Keratinocyte (primary cell): ENCODE data around the gene GJD3. TPM values are rescaled to one million over a fixed set of nuclear protein-coding genes. Genes with fewer than 3 reads are reported as not detected.

Experiments
- DNase-seq: peaks from one replicate; pipeline ENCODE4 v3.0.0-alpha.2; 2011; ENCODE audit warnings: low read depth, missing footprints, low spot score
- FAIRE-seq: peaks from 2 replicates; lab custom pipeline; 2011; peaks lifted over from hg19 to GRCh38; lab: Jason Lieb, UNC
- H2AFZ ChIP-seq: 2 replicates; pipeline ENCODE4 v1.6.0; 2012; ENCODE audit warnings: low read length, control low read depth, inconsistent platforms; ENCODE audit not compliant: control insufficient read depth
- H3K27ac ChIP-seq: 2 replicates; pipeline ENCODE4 v1.5.1; 2011; ENCODE audit warnings: low read length; ENCODE audit not compliant: control insufficient read depth, insufficient read depth
- H3K27me3 ChIP-seq: 3 replicates; pipeline ENCODE4 v1.6.0; 2011; ENCODE audit warnings: low read length; ENCODE audit not compliant: control insufficient read depth, insufficient read depth; ENCODE audit errors: extremely low read depth
- H3K36me3 ChIP-seq, 2 experiments: 2 replicates in 1 of 2; 3 replicates in 1 of 2; pipeline ENCODE4 v1.5.1; 2011; ENCODE audit warnings: low read length in 2 of 2, mild to moderate bottlenecking in 1 of 2; ENCODE audit not compliant: control insufficient read depth in 2 of 2, insufficient read depth in 2 of 2; ENCODE audit errors: extremely low read depth in 1 of 2
- H3K4me1 ChIP-seq: 3 replicates; pipeline ENCODE4 v1.5.1; 2011; ENCODE audit warnings: low read length; ENCODE audit not compliant: control insufficient read depth, insufficient read depth; ENCODE audit errors: extremely low read depth
- H3K4me2 ChIP-seq: 3 replicates; pipeline ENCODE4 v1.6.0; 2011; ENCODE audit warnings: low read depth, low read length; ENCODE audit not compliant: control insufficient read depth, insufficient read depth; ENCODE audit errors: extremely low read depth
- H3K4me3 ChIP-seq, 3 experiments: fragments of 200-600 bp in 1 of 3; sonication (generic) in 1 of 3; 2 replicates in 2 of 3; 3 replicates in 1 of 3; pipeline ENCODE4 v1.5.1; 2011 to 2016; ENCODE audit warnings: low read length in 3 of 3, mild to moderate bottlenecking in 3 of 3, control low read depth in 2 of 3, inconsistent platforms in 1 of 3, low read depth in 1 of 3, mixed read lengths in 1 of 3, mixed run types in 1 of 3, moderate library complexity in 1 of 3; ENCODE audit not compliant: control insufficient read depth in 2 of 3, insufficient read depth in 2 of 3; ENCODE audit errors: extremely low read depth in 1 of 3
- H3K79me2 ChIP-seq: 2 replicates; pipeline ENCODE4 v1.6.0; 2012; ENCODE audit warnings: low read length; ENCODE audit not compliant: control insufficient read depth, insufficient read depth
- H3K9ac ChIP-seq: 3 replicates; pipeline ENCODE4 v1.6.0; 2011; ENCODE audit warnings: low read length; ENCODE audit not compliant: control insufficient read depth, insufficient read depth; ENCODE audit errors: extremely low read depth
- H3K9me1 ChIP-seq: 3 replicates; pipeline ENCODE4 v1.6.0; 2011; ENCODE audit warnings: low read length; ENCODE audit not compliant: control insufficient read depth, insufficient read depth; ENCODE audit errors: extremely low read depth
- H3K9me3 ChIP-seq: 2 replicates; pipeline ENCODE4 v1.5.1; 2012; ENCODE audit warnings: low read depth, low read length; ENCODE audit not compliant: control insufficient read depth
- H4K20me1 ChIP-seq: 3 replicates; pipeline ENCODE4 v1.6.0; 2011; ENCODE audit warnings: low read length; ENCODE audit not compliant: control insufficient read depth, insufficient read depth; ENCODE audit errors: extremely low read depth
- CTCF ChIP-seq, 3 experiments: IDR thresholded peaks in 1 of 3; conservative IDR thresholded peaks in 1 of 3; optimal IDR thresholded peaks in 1 of 3; 2 replicates in 2 of 3; 3 replicates in 1 of 3; pipeline versions ENCODE3 to v1.5.1; 2011; ENCODE audit warnings: low read length in 3 of 3, mild to moderate bottlenecking in 3 of 3, moderate library complexity in 2 of 3, control low read depth in 1 of 3, inconsistent platforms in 1 of 3; ENCODE audit not compliant: insufficient read depth in 2 of 3; ENCODE audit errors: extremely low read depth in 1 of 3
- EZH2 ChIP-seq: IDR thresholded peaks from one replicate; pipeline ENCODE4 v1.6.1; 2012; ENCODE audit warnings: inconsistent platforms, mild to moderate bottlenecking, low read length, moderate library complexity
- dilution Hi-C: fragments of 300-500 bp; cut with MboI; formaldehyde crosslinking; loops from one replicate; pipeline ENCODE4 v1.7.0; 2020; ENCODE audit warnings: low sequenced_read_pairs; ENCODE audit not compliant: extremely low pct_ligation_motif_present
- polyA plus RNA-seq, 5 experiments: library from polyadenylated mRNA; depleted of rRNA in 3 of 5; stranded (reverse) in 3 of 5; stranded (forward) in 1 of 5; unstranded in 1 of 5; fragments of >200 nt; gene quantifications; 1 replicate in 1 of 5; 2 replicates in 3 of 5; 3 replicates in 1 of 5; pipeline versions ENCODE4 v1.2.1 to v1.2.3, GENCODE V29; 2011 to 2012; ENCODE audit warnings: missing spikeins in 2 of 5, low read depth in 1 of 5, low replicate concordance in 1 of 5

Gene GJD3
- polyA plus RNA-seq, 1 donor (not counting 4 experiments of a cell fraction or from before 2014, with no cell fraction given), result not detected

- FAIRE-seq (no peak), DNase-seq (no peak)
- no peak for TF ChIP-seq CTCF (optimal IDR thresholded peaks at IDR 0.05 in 1 of 3, IDR thresholded peaks at IDR 0.05 in 1 of 3, conservative IDR thresholded peaks at IDR 0.05 in 1 of 3; ENCODE audit: extremely low read depth in 1 of 3, insufficient read depth in 2 of 3, low read length in 3 of 3)
- no peak for TF ChIP-seq EZH2
- dilution Hi-C loops, result no loop called here
- Histone ChIP-seq H3K4me3 (no peak overlapping the region), H3K27ac (no peak overlapping the region), H3K9me1 (peaks cover 2% of the 10 kb centered on the region), H4K20me1 (no peaks in the 10 kb centered on the region), H2AFZ (no peak overlapping the region), H3K9ac (no peak overlapping the region), H3K4me1 (peaks cover 66% of the 10 kb centered on the region), H3K27me3 (no peaks in the 10 kb centered on the region), H3K9me3 (no peaks in the 10 kb centered on the region), H3K36me3 (peaks cover 8 to 16% of the 10 kb centered on the region in 2 experiments), H3K79me2 (peaks cover 30% of the 10 kb centered on the region), H3K4me2 (no peak overlapping the region)
These were observed 16.4 kb downstream of the GJD3 start for GRCh38 chr17:40348136-40348504.

- Histone ChIP-seq H3K79me2 (peaks cover 32% of the 10 kb centered on the region), H3K4me2 (no peak overlapping the region), H2AFZ (no peak overlapping the region), H3K9ac (no peak overlapping the region), H3K9me3 (no peaks in the 10 kb centered on the region), H3K9me1 (peaks cover 2% of the 10 kb centered on the region), H4K20me1 (no peaks in the 10 kb centered on the region), H3K36me3 (peaks cover 8 to 10% of the 10 kb centered on the region in 2 experiments), H3K4me3 (no peak overlapping the region), H3K4me1 (peaks cover 71% of the 10 kb centered on the region), H3K27me3 (no peaks in the 10 kb centered on the region), H3K27ac (no peak overlapping the region)
- DNase-seq (no peak), FAIRE-seq (no peak)
- TF ChIP-seq CTCF (optimal IDR thresholded peaks at IDR 0.05 in 1 of 3, IDR thresholded peaks at IDR 0.05 in 1 of 3, conservative IDR thresholded peaks at IDR 0.05 in 1 of 3; ENCODE audit: extremely low read depth in 1 of 3, insufficient read depth in 2 of 3, low read length in 3 of 3), result no peak
- TF ChIP-seq EZH2, result no peak
- dilution Hi-C loops, result no loop called here
These were observed 17.0 kb downstream of the GJD3 start for GRCh38 chr17:40347319-40348135.
